SK-N-SH (cell line): ENCODE measurements around the gene TMEM205. TPM values are rescaled to one million over a fixed set of nuclear protein-coding genes. Genes with fewer than 3 reads are reported as not detected.
"Not testable (repeated sequence)": the region's sequence is repeated elsewhere in the genome, so short reads cannot be mapped to it uniquely, and the experiment has no call there.

Source experiments
- CTCF ChIA-PET: fragments of 300-600, 350-600 bp; formaldehyde crosslinking; extraction: SDS; loops from one replicate; lab custom pipeline; 2021; lab: Yijun Ruan, JAX
- POLR2A ChIA-PET: fragments of 350-600 bp; sonication (Branson Sonifier 250); formaldehyde crosslinking; extraction: SDS; loops from one replicate; lab custom pipeline; 2020; ENCODE audit warnings: antibody characterized with exemption, inconsistent platforms; lab: Yijun Ruan, JAX
- DNase-seq: peaks from one replicate; pipeline ENCODE4 v3.0.0; 2012
- H2AFZ ChIP-seq: fragments of 200-600 bp; sonication (generic); 2 replicates; pipeline ENCODE4 v1.8.1; 2016; ENCODE audit warnings: antibody characterized with exemption, mild to moderate bottlenecking, low read depth
- H3F3A ChIP-seq: fragments of 200-600 bp; sonication (generic); replicated peaks from 2 replicates; pipeline ENCODE3; 2016; ENCODE audit warnings: antibody characterized with exemption, mild to moderate bottlenecking; ENCODE audit not compliant: insufficient read depth
- H3K27ac ChIP-seq, 2 experiments: fragments of 200-500 bp in 1 of 2; fragments of 200-600 bp in 1 of 2; sonication (Bioruptor generic) in 1 of 2; sonication (generic), shearing (Covaris generic) in 1 of 2; 2 replicates each; pipeline versions ENCODE4 v1.5.1 to v1.6.1; 2014 to 2016; ENCODE audit warnings: low read depth in 2 of 2, inconsistent platforms in 1 of 2, low read length in 1 of 2, mild to moderate bottlenecking in 1 of 2, mixed read lengths in 1 of 2
- H3K27me3 ChIP-seq: fragments of 200-600 bp; sonication (generic), shearing (Covaris generic); 2 replicates; pipeline ENCODE4 v1.6.1; 2016; ENCODE audit warnings: mixed run types; ENCODE audit not compliant: insufficient read depth
- H3K36me3 ChIP-seq, 2 experiments: fragments of 200-500 bp in 1 of 2; fragments of 200-600 bp in 1 of 2; sonication (Bioruptor generic) in 1 of 2; sonication (generic) in 1 of 2; replicated peaks in 1 of 2; 2 replicates each; pipeline versions ENCODE3 to v1.5.1; 2014 to 2016; ENCODE audit warnings: low read length in 1 of 2, mild to moderate bottlenecking in 1 of 2; ENCODE audit not compliant: insufficient read depth in 2 of 2, control insufficient read depth in 1 of 2
- H3K4me1 ChIP-seq, 2 experiments: fragments of 200-500 bp in 1 of 2; fragments of 200-600 bp in 1 of 2; sonication (Bioruptor generic) in 1 of 2; sonication (generic), shearing (Covaris generic) in 1 of 2; 2 replicates each; pipeline versions ENCODE4 v1.5.1 to v1.6.1; 2014 to 2016; ENCODE audit warnings: low read depth in 1 of 2, low read length in 1 of 2, mixed run types in 1 of 2; ENCODE audit not compliant: insufficient read depth in 2 of 2, control insufficient read depth in 1 of 2
- H3K4me2 ChIP-seq: fragments of 200-600 bp; sonication (generic), shearing (Covaris generic); 2 replicates; pipeline ENCODE4 v1.6.1; 2017; ENCODE audit warnings: mixed run types
- H3K4me3 ChIP-seq, 2 experiments: fragments of 200-500 bp in 1 of 2; fragments of 200-600 bp in 1 of 2; sonication (Bioruptor generic) in 1 of 2; sonication (generic), shearing (Covaris generic) in 1 of 2; 2 replicates each; pipeline versions ENCODE4 v1.5.1 to v1.8.1; 2014 to 2016; ENCODE audit warnings: low read depth in 2 of 2, inconsistent platforms in 1 of 2, low read length in 1 of 2, mild to moderate bottlenecking in 1 of 2, mixed read lengths in 1 of 2, moderate library complexity in 1 of 2
- H3K79me2 ChIP-seq: fragments of 200-600 bp; sonication (generic); 2 replicates; pipeline ENCODE4 v1.8.1; 2017; ENCODE audit warnings: mild to moderate bottlenecking; ENCODE audit not compliant: insufficient read depth
- H3K9ac ChIP-seq: fragments of 200-600 bp; sonication (generic); 2 replicates; pipeline ENCODE4 v1.6.1; 2017; ENCODE audit warnings: mixed run types
- H3K9me2 ChIP-seq: fragments of 200-600 bp; sonication (generic); 2 replicates; pipeline ENCODE4 v1.6.1; 2017; ENCODE audit warnings: mixed run types
- H3K9me3 ChIP-seq: fragments of 200-600 bp; sonication (generic); 2 replicates; pipeline ENCODE4 v1.6.1; 2017; ENCODE audit warnings: mixed run types, mild to moderate bottlenecking, moderate library complexity
- H4K20me1 ChIP-seq: fragments of 200-600 bp; sonication (generic); 2 replicates; pipeline ENCODE4 v1.6.1; 2017; ENCODE audit warnings: mild to moderate bottlenecking, mixed run types; ENCODE audit not compliant: insufficient read depth
- CHD2 ChIP-seq: fragments of 150-350 bp; IDR thresholded peaks from 2 replicates; pipeline ENCODE4 v1.6.1; 2018; ENCODE audit warnings: low read length; ENCODE audit not compliant: partially characterized antibody
- EZH2phosphoT487 ChIP-seq: fragments of 200-600 bp; sonication (generic); IDR thresholded peaks from 2 replicates; pipeline ENCODE4 v1.6.1; 2017; ENCODE audit warnings: low read depth, mixed run types, mild to moderate bottlenecking, antibody characterized with exemption, moderate library complexity, borderline replicate concordance
- FOXJ3 ChIP-seq: sonication (generic); formaldehyde crosslinking; IDR thresholded peaks from 2 replicates; pipeline ENCODE4 v1.5.1; 2020; ENCODE audit warnings: mild to moderate bottlenecking, missing genetic modification reagents
- MXI1 ChIP-seq: IDR thresholded peaks from 2 replicates; pipeline ENCODE4 v1.6.1; 2012; ENCODE audit warnings: mild to moderate bottlenecking, low read depth, low read length, improper control_type of control experiment
- POLR2AphosphoS5 ChIP-seq: IDR thresholded peaks from 2 replicates; pipeline ENCODE4 v1.6.1; 2012; ENCODE audit warnings: low read depth, low read length
- RAD21 ChIP-seq: IDR thresholded peaks from 2 replicates; pipeline ENCODE4 v1.6.1; 2012; ENCODE audit warnings: mild to moderate bottlenecking, low read length
- RFX5 ChIP-seq: IDR thresholded peaks from 2 replicates; pipeline ENCODE4 v1.6.1; 2012; ENCODE audit warnings: mild to moderate bottlenecking, improper control_type of control experiment, low read length
- SIN3A ChIP-seq: IDR thresholded peaks from 2 replicates; pipeline ENCODE4 v1.6.1; 2012; ENCODE audit warnings: low read depth, mild to moderate bottlenecking, low read length, moderate library complexity, borderline replicate concordance
- SMC3 ChIP-seq: IDR thresholded peaks from 2 replicates; pipeline ENCODE4 v1.6.1; 2012; ENCODE audit warnings: low read depth, low read length, improper control_type of control experiment
- TAF1 ChIP-seq: IDR thresholded peaks from 2 replicates; pipeline ENCODE4 v1.6.1; 2012; ENCODE audit warnings: low read depth, mild to moderate bottlenecking, low read length, moderate library complexity, borderline replicate concordance
- TEAD4 ChIP-seq: IDR thresholded peaks from 2 replicates; pipeline ENCODE4 v1.4.0; 2012; ENCODE audit warnings: mild to moderate bottlenecking, borderline replicate concordance; ENCODE audit not compliant: insufficient read depth
- YY1 ChIP-seq: IDR thresholded peaks from 2 replicates; pipeline ENCODE4 v1.4.0; 2012; ENCODE audit warnings: low read depth, mild to moderate bottlenecking
- WGBS: methylation state at CpG from one replicate; pipeline ENCODE4 v1.1.6; 2017; ENCODE audit warnings: low lambda C conversion rate; 5-methylcytosine and 5-hydroxymethylcytosine counted together
- polyA plus RNA-seq, 3 experiments: library from polyadenylated mRNA; depleted of rRNA; stranded (reverse); fragments of >200 nt; gene quantifications; 2 replicates each; pipeline ENCODE4 v1.2.3, GENCODE V29; 2012
- TF ChIP-seq, protein P1 (sequence below): fragments of 150-350 bp; IDR thresholded peaks from 2 replicates; pipeline ENCODE4 v1.6.1; 2017; ENCODE audit warnings: antibody characterized with exemption, low read length, low read depth, borderline replicate concordance
- TF ChIP-seq, protein P2 (sequence below): IDR thresholded peaks from 2 replicates; pipeline ENCODE4 v1.4.0; 2012; ENCODE audit warnings: low read depth
- TF ChIP-seq, protein P3 (sequence below): fragments of 200-600 bp; sonication (generic); IDR thresholded peaks from 2 replicates; pipeline ENCODE4 v1.6.1; 2017; ENCODE audit warnings: antibody characterized with exemption, mild to moderate bottlenecking, moderate library complexity
- TF ChIP-seq, protein P4 (sequence below): fragments of 150-350 bp; IDR thresholded peaks from 2 replicates; pipeline ENCODE4 v1.6.1; 2016; ENCODE audit warnings: mild to moderate bottlenecking, low read depth, low read length

Gene TMEM205
- polyA plus RNA-seq, 1 of the 3 experiments (the other 2 are of a cell fraction) = 219 TPM

DNA sequence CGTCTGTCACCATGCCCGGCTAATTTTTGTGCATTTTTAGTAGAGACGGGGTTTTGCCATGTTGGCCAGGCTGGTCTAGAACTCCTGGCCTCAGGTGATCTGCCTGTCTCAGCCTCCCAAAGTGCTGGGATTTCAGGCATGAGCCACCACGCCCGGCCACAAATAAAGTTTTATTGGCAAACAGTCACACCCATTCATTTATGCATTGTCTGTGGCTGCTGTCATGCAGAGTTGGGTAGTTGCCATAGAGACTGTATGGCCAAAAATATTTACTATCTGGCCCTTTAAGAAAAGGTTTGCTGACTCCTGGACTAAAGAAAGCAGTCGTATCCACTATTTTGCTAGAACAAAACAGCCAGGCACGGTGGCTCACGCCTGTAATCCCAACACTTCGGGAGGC is 12.2 kb downstream of the TMEM205 start:
- DNase-seq, H3F3A ChIP-seq, H3K79me2 ChIP-seq, H3K4me2 ChIP-seq, H3K4me1 ChIP-seq, POLR2A ChIA-PET, H4K20me1 ChIP-seq, H2AFZ ChIP-seq, H3K9ac ChIP-seq, H3K9me2 ChIP-seq, H3K27me3 ChIP-seq, H3K9me3 ChIP-seq, H3K4me3 ChIP-seq, H3K27ac ChIP-seq: not testable (repeated sequence)
- CTCF ChIA-PET = interaction anchor here (1.2 kb wide), 1 partner anchor 40 kb away, joined by 4 read pairs; no protein-coding TSS in a partner anchor
- 93% methylated on average over 8 of the region's 9 CpGs for WGBS
- peaks cover 8 to 13% of the 10 kb centered on the region in 2 experiments for H3K36me3 ChIP-seq

DNA sequence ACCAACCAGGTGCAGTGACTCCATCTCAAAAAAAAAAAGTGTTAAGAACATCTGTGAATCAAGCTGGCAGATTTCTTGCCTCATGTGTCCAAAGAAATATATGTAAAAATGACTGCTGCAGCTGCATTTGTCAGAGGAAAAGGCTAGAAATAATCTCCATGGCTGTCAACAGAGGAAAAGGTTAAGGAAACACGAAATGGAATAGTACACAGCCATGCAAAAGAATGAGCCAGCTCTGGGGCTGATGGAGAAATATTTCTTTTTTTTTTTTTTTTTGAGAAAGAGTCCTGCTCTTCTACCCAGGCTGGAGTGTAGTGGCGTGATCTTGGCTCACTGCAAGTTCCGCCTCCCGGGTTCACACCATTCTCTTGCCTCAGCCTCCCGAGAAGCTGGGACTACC is 13.2 kb downstream of the TMEM205 start:
- Histone ChIP-seq H3K27ac (no peak overlapping the region), H2AFZ (no peak overlapping the region), H3F3A (peaks cover 3% of the 10 kb centered on the region), H3K4me1 (no peaks in the 10 kb centered on the region), H3K9ac (no peak overlapping the region), H3K9me2 (no peaks in the 10 kb centered on the region), H3K4me3 (no peak overlapping the region), H3K79me2 (no peaks in the 10 kb centered on the region), H3K9me3 (no peaks in the 10 kb centered on the region), H3K4me2 (no peak overlapping the region), H3K36me3 (peaks cover 13% of the 10 kb centered on the region in 2 experiments), H3K27me3 (no peaks in the 10 kb centered on the region), H4K20me1 (no peaks in the 10 kb centered on the region)
- over 99% methylated on average over 5 of the region's 5 CpGs for WGBS
- TF ChIP-seq POLR2AphosphoS5 = no peak
- no peak for TF ChIP-seq MXI1
- no peak for TF ChIP-seq TAF1
- no peak for TF ChIP-seq SIN3A
- CTCF ChIA-PET = interaction anchor here (1.2 to 1.4 kb wide), 2 partner anchors 39 to 150 kb away, joined by 4 to 6 read pairs; no protein-coding TSS in a partner anchor
- POLR2A ChIA-PET = no interaction called here
- no peak for DNase-seq

DNA sequence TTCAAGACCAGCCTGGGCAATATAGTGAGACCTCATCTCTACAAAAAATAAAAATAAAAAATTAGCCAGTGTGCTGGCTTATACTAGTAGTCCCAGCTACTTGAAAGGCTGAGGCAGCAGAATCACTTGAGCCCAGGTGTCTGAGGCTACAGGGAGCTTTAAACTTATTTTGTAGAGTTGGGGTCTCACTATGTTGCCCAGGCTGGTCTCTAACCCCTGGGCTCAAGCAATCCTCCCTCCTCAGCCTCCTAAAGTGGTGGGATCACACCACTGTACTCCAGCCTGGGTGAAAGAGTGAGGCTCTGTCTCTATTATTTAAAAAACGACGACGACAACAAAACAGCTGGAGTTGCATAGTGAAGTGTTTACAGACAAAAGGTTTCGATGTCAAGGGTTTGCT is 14.6 kb downstream of the TMEM205 start:
- CTCF ChIA-PET = interaction anchor here (0.7 to 1.4 kb wide), 4 partner anchors 9 to 151 kb away, joined by 3 to 6 read pairs (median 4); no protein-coding TSS in a partner anchor
- no peak for DNase-seq
- POLR2A ChIA-PET = no interaction called here
- 95% methylated on average over 4 of the region's 4 CpGs for WGBS
- no peaks in the 10 kb centered on the region for H4K20me1 ChIP-seq
- no peaks in the 10 kb centered on the region for H3K27me3 ChIP-seq
- no peaks in the 10 kb centered on the region for H3K9me3 ChIP-seq
- TF ChIP-seq, protein P1, sequence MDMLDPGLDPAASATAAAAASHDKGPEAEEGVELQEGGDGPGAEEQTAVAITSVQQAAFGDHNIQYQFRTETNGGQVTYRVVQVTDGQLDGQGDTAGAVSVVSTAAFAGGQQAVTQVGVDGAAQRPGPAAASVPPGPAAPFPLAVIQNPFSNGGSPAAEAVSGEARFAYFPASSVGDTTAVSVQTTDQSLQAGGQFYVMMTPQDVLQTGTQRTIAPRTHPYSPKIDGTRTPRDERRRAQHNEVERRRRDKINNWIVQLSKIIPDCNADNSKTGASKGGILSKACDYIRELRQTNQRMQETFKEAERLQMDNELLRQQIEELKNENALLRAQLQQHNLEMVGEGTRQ = no peak
- no peak for TF ChIP-seq TEAD4
- TF ChIP-seq YY1 = no peak
- no peak for TF ChIP-seq FOXJ3 (CRISPR knock-in tag)
- no peak for TF ChIP-seq RFX5
- TF ChIP-seq TAF1 = no peak
- no peak for TF ChIP-seq RAD21
- TF ChIP-seq, protein P2, sequence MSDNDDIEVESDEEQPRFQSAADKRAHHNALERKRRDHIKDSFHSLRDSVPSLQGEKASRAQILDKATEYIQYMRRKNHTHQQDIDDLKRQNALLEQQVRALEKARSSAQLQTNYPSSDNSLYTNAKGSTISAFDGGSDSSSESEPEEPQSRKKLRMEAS = no peak
- no peak for TF ChIP-seq POLR2AphosphoS5
- TF ChIP-seq EZH2phosphoT487 = no peak
- TF ChIP-seq CHD2 = no peak
- TF ChIP-seq, protein P3, sequence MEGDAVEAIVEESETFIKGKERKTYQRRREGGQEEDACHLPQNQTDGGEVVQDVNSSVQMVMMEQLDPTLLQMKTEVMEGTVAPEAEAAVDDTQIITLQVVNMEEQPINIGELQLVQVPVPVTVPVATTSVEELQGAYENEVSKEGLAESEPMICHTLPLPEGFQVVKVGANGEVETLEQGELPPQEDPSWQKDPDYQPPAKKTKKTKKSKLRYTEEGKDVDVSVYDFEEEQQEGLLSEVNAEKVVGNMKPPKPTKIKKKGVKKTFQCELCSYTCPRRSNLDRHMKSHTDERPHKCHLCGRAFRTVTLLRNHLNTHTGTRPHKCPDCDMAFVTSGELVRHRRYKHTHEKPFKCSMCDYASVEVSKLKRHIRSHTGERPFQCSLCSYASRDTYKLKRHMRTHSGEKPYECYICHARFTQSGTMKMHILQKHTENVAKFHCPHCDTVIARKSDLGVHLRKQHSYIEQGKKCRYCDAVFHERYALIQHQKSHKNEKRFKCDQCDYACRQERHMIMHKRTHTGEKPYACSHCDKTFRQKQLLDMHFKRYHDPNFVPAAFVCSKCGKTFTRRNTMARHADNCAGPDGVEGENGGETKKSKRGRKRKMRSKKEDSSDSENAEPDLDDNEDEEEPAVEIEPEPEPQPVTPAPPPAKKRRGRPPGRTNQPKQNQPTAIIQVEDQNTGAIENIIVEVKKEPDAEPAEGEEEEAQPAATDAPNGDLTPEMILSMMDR = no peak
- no peak for TF ChIP-seq SMC3
- TF ChIP-seq, protein P4, sequence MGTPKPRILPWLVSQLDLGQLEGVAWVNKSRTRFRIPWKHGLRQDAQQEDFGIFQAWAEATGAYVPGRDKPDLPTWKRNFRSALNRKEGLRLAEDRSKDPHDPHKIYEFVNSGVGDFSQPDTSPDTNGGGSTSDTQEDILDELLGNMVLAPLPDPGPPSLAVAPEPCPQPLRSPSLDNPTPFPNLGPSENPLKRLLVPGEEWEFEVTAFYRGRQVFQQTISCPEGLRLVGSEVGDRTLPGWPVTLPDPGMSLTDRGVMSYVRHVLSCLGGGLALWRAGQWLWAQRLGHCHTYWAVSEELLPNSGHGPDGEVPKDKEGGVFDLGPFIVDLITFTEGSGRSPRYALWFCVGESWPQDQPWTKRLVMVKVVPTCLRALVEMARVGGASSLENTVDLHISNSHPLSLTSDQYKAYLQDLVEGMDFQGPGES = no peak
- H3K4me3 ChIP-seq = no peak overlapping the region
- H3K9me2 ChIP-seq = no peaks in the 10 kb centered on the region
- no peak overlapping the region for H3K27ac ChIP-seq
- peaks cover 3% of the 10 kb centered on the region for H3F3A ChIP-seq
- H3K4me1 ChIP-seq = no peaks in the 10 kb centered on the region
- H2AFZ ChIP-seq = no peak overlapping the region
- H3K4me2 ChIP-seq = no peak overlapping the region
- no peaks in the 10 kb centered on the region for H3K79me2 ChIP-seq
- H3K9ac ChIP-seq = no peak overlapping the region
- H3K36me3 ChIP-seq = peaks cover 13% of the 10 kb centered on the region in 2 experiments
